Upper lobe of right lung (tissue), 1 donor: ENCODE measurements around the gene CLDND2. TPM values are rescaled to one million over a fixed set of nuclear protein-coding genes. Genes with fewer than 3 reads are reported as not detected.

Experiments
- ATAC-seq: fragments of 200-7000 bp; cut with Tn5 transposase; one replicate; pipeline ENCODE4 v1.9.1; 2020; ENCODE audit warnings: mild to moderate bottlenecking, moderate library complexity
- DNase-seq: peaks from one replicate; pipeline ENCODE4 v3.0.0-alpha.2; 2020
- H3K27ac ChIP-seq: fragments of 200-600 bp; one replicate; pipeline ENCODE4 v1.8.0; 2022
- H3K27me3 ChIP-seq: fragments of 200-600 bp; one replicate; pipeline ENCODE4 v1.8.0; 2022; ENCODE audit warnings: mild to moderate bottlenecking
- H3K36me3 ChIP-seq: fragments of 200-600 bp; one replicate; pipeline ENCODE4 v1.8.0; 2022
- H3K4me1 ChIP-seq: fragments of 200-600 bp; one replicate; pipeline ENCODE4 v1.8.0; 2022
- H3K4me3 ChIP-seq: fragments of 200-600 bp; one replicate; pipeline ENCODE4 v1.8.0; 2022; ENCODE audit warnings: mild to moderate bottlenecking
- H3K9me3 ChIP-seq: fragments of 200-600 bp; one replicate; pipeline ENCODE4 v1.8.0; 2022
- CTCF ChIP-seq: fragments of 200-600 bp; IDR thresholded peaks from one replicate; pipeline ENCODE4 v1.8.0; 2022; ENCODE audit warnings: antibody characterized with exemption
- intact Hi-C: fragments of 100-400 bp; cut with DNase I; formaldehyde crosslinking; loops from one replicate; pipeline ENCODE4 v1.11.0; 2022
- total RNA-seq: library from RNA; stranded (reverse); fragmentation: NEBNext Ultra II Directional; extraction: Animal tissue kit (Norgen Biotek cat#: 25700); gene quantifications from one replicate; pipeline ENCODE4 v1.2.1, GENCODE V29; 2021
- donor health status: DM: no; HTN: yes; CAD: no; lungs with severe emphysema.

CLDND2 gene
- total RNA-seq, 1 donor from 2014 or later: 0.64 TPM

GRCh38 chr19:51364200-51365106 lies 4.3 kb downstream of the CLDND2 start:
- no peak for ATAC-seq
- intact Hi-C loops: no loop called here
- no peak for TF ChIP-seq CTCF
- Histone ChIP-seq H3K36me3 (no peaks in the 10 kb centered on the region), H3K27me3 (no peaks in the 10 kb centered on the region), H3K4me1 (peaks cover 16% of the 10 kb centered on the region), H3K4me3 (no peak overlapping the region), H3K9me3 (no peaks in the 10 kb centered on the region), H3K27ac (no peak overlapping the region)
- DNase-seq: no peak

GRCh38 chr19:51361239-51361638 lies 7.6 kb downstream of the CLDND2 start:
- Histone ChIP-seq H3K4me1 (peaks cover 16% of the 10 kb centered on the region), H3K27ac (no peak overlapping the region), H3K4me3 (no peak overlapping the region), H3K36me3 (no peaks in the 10 kb centered on the region), H3K27me3 (no peaks in the 10 kb centered on the region), H3K9me3 (no peaks in the 10 kb centered on the region)
- intact Hi-C loops: no loop called here
- no peak for DNase-seq
- no peak for ATAC-seq
- TF ChIP-seq CTCF: no peak

- intact Hi-C loops: no loop called here
- Histone ChIP-seq H3K4me3 (no peak overlapping the region), H3K27ac (no peak overlapping the region)
Observed at GRCh38 chr19:51359294-51359693, 9.5 kb downstream of the CLDND2 start.

GRCh38 chr19:51357952-51358351 lies 10.9 kb downstream of the CLDND2 start:
- Histone ChIP-seq H3K4me1 (peaks cover 7% of the 10 kb centered on the region), H3K36me3 (no peaks in the 10 kb centered on the region), H3K9me3 (no peaks in the 10 kb centered on the region), H3K4me3 (no peak overlapping the region), H3K27me3 (no peaks in the 10 kb centered on the region), H3K27ac (no peak overlapping the region)
- DNase-seq (no peak), ATAC-seq (no peak)
- intact Hi-C loops: no loop called here
- TF ChIP-seq CTCF: no peak

More at GRCh38 chr19:51359294-51359693, 9.5 kb downstream of the CLDND2 start:
- Histone ChIP-seq H3K4me1 (peaks cover 7% of the 10 kb centered on the region), H3K36me3 (no peaks in the 10 kb centered on the region), H3K9me3 (no peaks in the 10 kb centered on the region), H3K27me3 (no peaks in the 10 kb centered on the region)
- no peak for TF ChIP-seq CTCF
- DNase-seq (no peak), ATAC-seq (no peak)

- H3K4me3 ChIP-seq: no peak overlapping the region
- DNase-seq (no peak), ATAC-seq (no peak)
- no peaks in the 10 kb centered on the region for H3K4me1 ChIP-seq
- no peak for TF ChIP-seq CTCF
- H3K36me3 ChIP-seq: peaks cover 14% of the 10 kb centered on the region
- H3K9me3 ChIP-seq: no peaks in the 10 kb centered on the region
- intact Hi-C loops: no loop called here
- no peaks in the 10 kb centered on the region for H3K27me3 ChIP-seq
- H3K27ac ChIP-seq: no peak overlapping the region
Observed at GRCh38 chr19:51356159-51356801, 12.5 kb downstream of the CLDND2 start.
